ENCODE results near the gene KCNIP4.

Gene KCNIP4

DNA sequence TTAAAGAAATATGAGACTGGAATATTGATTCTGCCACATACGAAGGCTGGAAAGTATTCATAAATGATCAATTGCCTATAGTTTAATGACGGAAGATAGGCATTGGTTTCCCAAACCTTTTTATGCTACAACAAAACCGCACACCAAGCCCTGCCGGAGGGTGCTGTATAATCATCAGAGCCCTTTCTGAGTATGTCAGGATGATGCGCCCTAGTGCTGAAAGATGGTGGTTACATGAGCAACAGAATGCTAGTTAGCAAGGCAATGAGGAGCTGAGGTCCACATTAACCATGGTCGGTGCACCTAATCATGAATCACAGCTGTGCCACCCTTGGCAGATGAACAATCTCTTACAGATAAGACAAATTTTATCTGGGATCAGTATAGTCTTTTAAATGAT lies 757.3 kb downstream of the KCNIP4 start:
- DNase-seq (ENCODE audit: low read depth): no peak

GRCh38 chr4:21184788-21185187 lies 763.8 kb downstream of the KCNIP4 start:
- no peak for DNase-seq (ENCODE audit: low read depth)

DNA sequence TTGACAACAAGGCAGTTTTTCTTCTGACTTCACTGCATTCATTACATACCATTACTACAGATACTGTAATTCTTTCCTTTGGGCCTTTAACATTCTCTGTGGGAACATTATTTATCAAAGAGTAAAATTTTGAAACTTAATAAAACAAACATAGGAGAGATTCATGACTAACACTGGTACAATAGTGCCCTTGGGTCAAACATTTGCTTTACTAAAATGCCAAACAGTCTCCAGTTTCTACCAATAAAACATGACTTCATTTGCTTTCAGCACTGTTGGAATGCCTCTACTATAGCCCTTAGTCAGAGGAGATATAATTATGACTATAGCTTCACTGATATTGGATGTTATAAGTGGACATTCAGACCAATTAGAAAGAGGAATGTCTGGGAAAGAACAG lies 766.9 kb downstream of the KCNIP4 start:
- no peak for DNase-seq (ENCODE audit: low read depth)

GRCh38 chr4:21177871-21178270 lies 770.7 kb downstream of the KCNIP4 start:
- DNase-seq (ENCODE audit: low read depth): no peak

- no peak for DNase-seq (ENCODE audit: low read depth)
Observed at GRCh38 chr4:21177092-21177491, 771.5 kb downstream of the KCNIP4 start.

GRCh38 chr4:21167711-21168110 lies 780.9 kb downstream of the KCNIP4 start:
- DNase-seq (ENCODE audit: low read depth): no peak

DNA sequence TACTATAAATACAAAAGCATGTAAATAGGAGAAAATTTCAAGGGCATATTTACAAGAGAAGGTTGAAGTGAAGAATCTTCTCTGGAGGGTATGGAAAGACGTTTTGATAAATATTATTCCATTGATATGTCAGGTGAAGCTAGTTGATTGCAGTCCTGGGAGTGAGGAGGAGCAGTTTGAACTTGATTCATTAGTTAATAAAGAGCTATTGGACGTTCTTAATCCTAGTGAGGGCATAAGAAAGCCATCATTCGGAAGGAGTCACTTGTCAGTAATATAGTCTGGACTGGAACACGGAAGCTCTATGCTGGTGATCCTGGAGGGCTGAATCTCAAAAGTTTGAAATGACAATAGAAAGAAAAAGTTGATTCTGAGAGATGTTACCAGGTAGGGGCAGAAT lies 793.2 kb downstream of the KCNIP4 start:
- no peak for DNase-seq (ENCODE audit: low read depth)

DNA sequence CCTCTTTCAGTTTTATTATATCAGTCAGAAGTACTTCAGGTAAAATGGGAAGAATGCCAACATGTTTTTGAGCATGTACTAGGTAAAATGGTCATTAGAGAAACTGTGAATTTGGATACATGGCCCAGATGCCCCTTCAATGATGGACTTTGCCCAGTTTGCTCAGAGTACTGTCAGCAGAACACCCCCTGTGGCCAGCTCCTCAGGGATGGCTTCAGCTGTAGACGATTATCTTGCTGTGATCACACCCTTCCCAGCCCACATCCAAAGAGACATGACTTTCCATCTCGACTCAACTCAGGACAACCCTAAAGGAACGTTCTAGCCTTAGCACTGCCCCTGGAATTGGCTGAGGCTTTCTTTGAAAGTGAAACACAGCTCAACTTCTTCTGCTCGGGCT lies 809.2 kb downstream of the KCNIP4 start:
- DNase-seq (ENCODE audit: low read depth): no peak

GRCh38 chr4:21136051-21136630 lies 812.4 kb downstream of the KCNIP4 start:
- no peak for DNase-seq (ENCODE audit: low read depth)

DNA sequence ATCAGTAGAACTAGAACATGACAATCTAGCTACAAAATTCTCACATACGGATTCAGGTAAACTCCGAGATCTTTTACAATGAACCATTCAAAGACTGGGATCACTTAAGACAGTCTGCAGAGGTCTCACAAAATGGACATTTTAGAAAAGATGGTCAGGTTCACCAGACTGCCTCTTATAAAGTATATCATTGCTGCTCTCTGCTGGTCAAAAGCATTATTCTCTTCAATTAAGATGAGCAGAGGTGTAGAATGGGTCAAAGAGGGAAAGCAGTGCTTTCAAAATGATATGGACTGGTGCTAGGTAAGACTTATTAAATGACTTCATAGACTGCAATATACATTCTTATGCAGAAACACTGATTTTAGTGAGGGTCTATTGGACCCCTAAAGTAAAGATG lies 813.6 kb downstream of the KCNIP4 start:
- no peak for DNase-seq (ENCODE audit: low read depth)

- DNase-seq (ENCODE audit: low read depth): no peak
Observed at GRCh38 chr4:21130606-21131005, 818.0 kb downstream of the KCNIP4 start.

GRCh38 chr4:21126014-21126512 lies 822.5 kb downstream of the KCNIP4 start:
- no peak for DNase-seq (ENCODE audit: low read depth)

GRCh38 chr4:21118301-21118700 lies 830.3 kb downstream of the KCNIP4 start:
- no peak for DNase-seq (ENCODE audit: low read depth)

DNA sequence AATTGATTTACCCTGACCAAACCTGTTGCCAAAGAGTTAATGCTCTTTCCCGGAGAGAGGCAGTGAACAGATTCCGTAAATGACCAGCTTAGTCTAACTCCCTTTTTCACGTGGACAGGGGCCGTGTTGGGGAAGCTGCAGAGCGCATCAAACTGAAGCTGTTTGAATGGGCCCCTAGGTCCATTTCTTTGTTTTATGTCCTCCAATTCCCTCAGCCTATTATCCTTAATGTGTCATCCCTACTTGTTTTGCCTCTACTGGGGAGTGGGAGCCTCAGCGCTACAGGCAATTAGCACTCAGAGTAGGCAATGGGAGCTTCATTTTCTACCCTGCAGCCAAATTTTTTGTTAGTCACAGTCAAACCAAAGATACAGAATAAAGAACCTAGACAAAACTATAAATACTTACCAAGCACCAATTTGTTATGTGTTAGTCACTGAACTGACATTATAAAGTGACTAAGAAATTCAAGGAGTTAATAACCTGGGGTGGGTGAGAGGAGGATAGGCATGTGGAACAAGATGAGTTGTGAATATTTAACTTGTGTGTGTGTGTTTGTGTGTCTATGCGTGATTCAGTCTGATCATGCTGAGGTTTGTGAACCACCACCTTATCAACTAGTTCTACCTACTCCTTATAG lies 830.9 kb downstream of the KCNIP4 start:
- DNase-seq (ENCODE audit: low read depth): no peak

DNA sequence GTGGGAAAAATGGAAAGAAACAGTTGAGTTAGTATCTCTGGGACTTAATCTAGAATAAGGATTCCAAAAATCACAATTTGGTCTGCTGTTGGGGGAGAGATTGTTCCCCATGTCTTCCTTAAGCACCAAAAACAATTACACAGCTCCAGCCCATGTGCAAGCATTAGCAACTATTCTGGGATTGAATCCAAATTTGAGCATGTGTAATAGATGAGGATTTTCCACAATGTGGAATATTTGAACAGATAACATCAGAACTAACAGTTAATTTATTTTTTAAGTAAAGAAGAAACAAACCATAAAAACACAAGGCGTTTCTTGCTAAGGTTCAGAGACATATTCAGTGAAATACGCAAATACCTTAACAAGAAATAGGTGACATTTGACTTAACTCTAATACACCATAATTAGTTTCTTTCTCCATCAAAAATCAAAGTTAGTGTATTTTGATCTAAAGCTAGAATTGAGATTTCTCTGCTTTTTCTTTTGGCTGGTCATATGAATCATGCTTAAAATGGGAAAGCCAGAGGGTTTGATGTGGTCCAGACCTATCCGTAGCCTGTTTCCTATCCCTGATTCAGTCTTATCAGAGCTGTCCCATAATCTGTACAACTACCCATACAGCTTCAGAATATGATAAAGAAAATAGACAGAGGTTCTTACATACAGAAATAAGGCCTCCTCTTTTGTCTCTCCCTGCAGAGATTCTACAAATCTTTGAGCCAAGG lies 834.9 kb downstream of the KCNIP4 start:
- no peak for DNase-seq (ENCODE audit: low read depth)

- DNase-seq (ENCODE audit: low read depth): no peak
Observed at GRCh38 chr4:21102667-21103066, 845.9 kb downstream of the KCNIP4 start.

- DNase-seq (ENCODE audit: low read depth): no peak
Observed at GRCh38 chr4:21097865-21098264, 850.7 kb downstream of the KCNIP4 start.

DNA sequence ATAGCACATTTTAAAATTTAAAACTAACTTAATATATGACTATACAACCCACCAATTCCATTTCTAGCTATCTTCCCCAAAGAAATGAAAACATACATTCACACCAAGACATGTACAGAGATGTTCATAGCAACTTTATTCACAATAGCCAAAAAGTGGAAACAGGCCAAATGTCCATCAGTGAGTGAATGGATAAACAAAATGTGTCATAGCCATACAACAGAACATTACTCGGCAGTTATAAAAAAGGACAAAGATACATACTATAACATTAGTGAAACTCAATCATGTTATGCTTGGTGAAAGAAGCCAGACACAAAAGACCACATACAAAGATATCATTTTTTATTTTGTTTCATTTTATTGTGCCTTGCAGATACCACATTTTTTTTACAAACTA lies 851.5 kb downstream of the KCNIP4 start:
- DNase-seq (ENCODE audit: low read depth): no peak

GRCh38 chr4:21092531-21092930 lies 856.0 kb downstream of the KCNIP4 start:
- no peak for DNase-seq (ENCODE audit: low read depth)

DNA sequence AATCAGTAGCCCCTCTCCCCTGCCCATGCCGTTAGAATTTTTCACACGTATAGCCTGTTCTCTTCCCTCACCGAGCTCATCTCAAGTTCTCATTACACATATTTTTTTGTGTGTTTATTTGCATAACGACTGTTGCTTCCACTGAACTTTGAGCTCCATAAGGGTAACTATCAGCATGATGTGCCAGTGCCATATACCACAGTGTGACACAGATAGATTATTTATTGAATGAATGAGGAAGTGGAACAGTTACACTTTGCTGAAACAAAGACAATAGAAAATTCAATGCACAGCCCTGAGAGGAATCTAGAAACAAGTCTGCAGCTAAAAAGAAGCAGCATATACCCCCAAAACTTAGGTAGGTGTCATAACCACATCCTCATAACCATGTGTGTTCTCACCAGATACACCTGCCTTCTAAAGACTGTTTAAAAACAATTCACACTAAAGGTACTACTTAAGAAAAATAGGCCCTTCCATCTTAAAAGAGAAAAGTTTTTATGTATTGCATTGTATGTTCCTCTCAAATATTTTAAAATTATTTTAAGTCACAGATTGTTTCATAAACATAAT lies 858.4 kb downstream of the KCNIP4 start:
- DNase-seq (ENCODE audit: low read depth): no peak

DNA sequence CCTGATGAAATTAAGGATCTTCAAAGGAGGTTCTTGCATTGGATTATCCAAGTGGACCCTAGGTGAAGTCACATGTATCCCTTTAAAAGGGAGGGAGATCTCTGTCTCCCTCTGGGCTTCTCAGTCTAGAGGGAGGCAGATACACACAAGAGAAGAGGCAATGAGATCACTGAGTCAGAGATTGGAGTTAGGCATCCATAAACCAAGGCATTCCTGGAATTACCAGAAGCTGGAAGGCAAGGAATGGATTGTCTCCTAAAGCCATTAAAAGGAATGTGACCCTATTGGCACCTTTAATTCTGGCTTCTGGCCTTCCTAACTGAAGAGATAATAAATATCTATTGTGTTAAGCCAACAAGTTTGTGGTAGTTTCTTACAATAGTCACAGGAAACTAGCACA lies 865.2 kb downstream of the KCNIP4 start:
- DNase-seq (ENCODE audit: low read depth): no peak

DNA sequence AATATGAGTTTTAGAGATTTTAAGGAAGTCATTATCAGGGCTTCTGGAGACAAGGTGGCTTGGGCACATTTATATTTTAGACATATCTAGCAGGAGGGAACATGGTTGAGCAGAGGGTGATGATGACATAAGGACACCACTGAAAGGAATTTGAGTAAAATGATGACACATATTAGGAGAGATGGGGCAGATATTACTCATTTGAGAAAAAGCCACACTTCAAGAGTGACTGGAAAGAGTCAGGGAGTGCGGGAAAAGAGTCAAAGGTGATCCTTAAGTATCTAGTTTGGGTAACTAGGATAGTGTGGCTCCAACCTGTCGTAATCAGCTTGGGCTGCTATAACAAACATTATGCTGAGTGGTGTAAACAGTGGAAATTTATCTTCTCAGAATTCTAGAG lies 870.6 kb downstream of the KCNIP4 start:
- DNase-seq (ENCODE audit: low read depth): no peak

- no peak for DNase-seq (ENCODE audit: low read depth)
Observed at GRCh38 chr4:21067351-21067750, 881.2 kb downstream of the KCNIP4 start.

All from T follicular helper cell (primary cell).